Measurements from ENCODE around the gene HYDIN.

DNA sequence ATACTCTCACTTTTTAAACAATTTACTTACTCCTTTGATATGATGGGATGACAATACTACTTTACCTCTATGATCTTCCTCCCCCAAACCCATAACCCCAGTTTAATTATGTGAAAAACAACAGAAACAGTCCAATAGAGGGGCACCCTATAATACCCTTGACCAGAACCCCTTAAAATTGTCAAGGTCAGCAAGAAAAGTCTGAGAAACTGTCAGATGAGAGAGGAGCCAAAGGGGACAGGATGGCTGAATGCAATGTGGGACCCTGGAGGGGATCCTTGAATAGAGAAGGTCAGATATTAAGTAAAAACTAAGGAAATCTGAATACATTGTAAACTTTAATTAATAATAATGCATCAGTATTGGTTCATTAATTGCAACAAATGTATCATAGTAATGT lies 15.8 kb upstream of the HYDIN start:
- no peak for TF ChIP-seq POLR2A (IDR thresholded peaks at IDR 0.05)
- TF ChIP-seq, protein P1, sequence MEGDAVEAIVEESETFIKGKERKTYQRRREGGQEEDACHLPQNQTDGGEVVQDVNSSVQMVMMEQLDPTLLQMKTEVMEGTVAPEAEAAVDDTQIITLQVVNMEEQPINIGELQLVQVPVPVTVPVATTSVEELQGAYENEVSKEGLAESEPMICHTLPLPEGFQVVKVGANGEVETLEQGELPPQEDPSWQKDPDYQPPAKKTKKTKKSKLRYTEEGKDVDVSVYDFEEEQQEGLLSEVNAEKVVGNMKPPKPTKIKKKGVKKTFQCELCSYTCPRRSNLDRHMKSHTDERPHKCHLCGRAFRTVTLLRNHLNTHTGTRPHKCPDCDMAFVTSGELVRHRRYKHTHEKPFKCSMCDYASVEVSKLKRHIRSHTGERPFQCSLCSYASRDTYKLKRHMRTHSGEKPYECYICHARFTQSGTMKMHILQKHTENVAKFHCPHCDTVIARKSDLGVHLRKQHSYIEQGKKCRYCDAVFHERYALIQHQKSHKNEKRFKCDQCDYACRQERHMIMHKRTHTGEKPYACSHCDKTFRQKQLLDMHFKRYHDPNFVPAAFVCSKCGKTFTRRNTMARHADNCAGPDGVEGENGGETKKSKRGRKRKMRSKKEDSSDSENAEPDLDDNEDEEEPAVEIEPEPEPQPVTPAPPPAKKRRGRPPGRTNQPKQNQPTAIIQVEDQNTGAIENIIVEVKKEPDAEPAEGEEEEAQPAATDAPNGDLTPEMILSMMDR (IDR thresholded peaks at IDR 0.05), result no peak
